ENCODE measurements around the gene TRAPPC2. TPM values are rescaled to one million over a fixed set of nuclear protein-coding genes. Genes with fewer than 3 reads are reported as not detected.
"Not testable (repeated sequence)": the region's sequence is repeated elsewhere in the genome, so short reads cannot be mapped to it uniquely, and the experiment has no call there.

Gene TRAPPC2
- total and polyA plus RNA-seq, 8 donors: 13.2 to 25.5 (median 20.3) TPM

- ATAC-seq: no peak
- intact Hi-C loops (cut with DNase I): no loop called here
- Histone ChIP-seq H3K4me3 (no peak overlapping the region), H3K27ac (no peak overlapping the region), H3K36me3 (no peaks in the 10 kb centered on the region), H3K4me1 (peaks cover 0 to 3% of the 10 kb centered on the region in 2 donors), H3K27me3 (no peaks in the 10 kb centered on the region), H3K9me3 (no peaks in the 10 kb centered on the region)
- no peak for DNase-seq
- no peak for TF ChIP-seq CTCF (IDR thresholded peaks at IDR 0.05)
Measured at GRCh38 chrX:13673016-13673415, 61.4 kb downstream of the TRAPPC2 start.

GRCh38 chrX:13670197-13670596 is 64.2 kb downstream of the TRAPPC2 start:
- DNase-seq (no peak), ATAC-seq (no peak)
- intact Hi-C loops (cut with DNase I): no loop called here
- Histone ChIP-seq H3K4me3 (no peak overlapping the region), H3K27me3 (no peaks in the 10 kb centered on the region), H3K36me3 (no peaks in the 10 kb centered on the region), H3K4me1 (peaks cover 0 to 3% of the 10 kb centered on the region in 2 donors), H3K27ac (no peak overlapping the region), H3K9me3 (no peaks in the 10 kb centered on the region)
- no peak for TF ChIP-seq CTCF (IDR thresholded peaks at IDR 0.05)

DNA sequence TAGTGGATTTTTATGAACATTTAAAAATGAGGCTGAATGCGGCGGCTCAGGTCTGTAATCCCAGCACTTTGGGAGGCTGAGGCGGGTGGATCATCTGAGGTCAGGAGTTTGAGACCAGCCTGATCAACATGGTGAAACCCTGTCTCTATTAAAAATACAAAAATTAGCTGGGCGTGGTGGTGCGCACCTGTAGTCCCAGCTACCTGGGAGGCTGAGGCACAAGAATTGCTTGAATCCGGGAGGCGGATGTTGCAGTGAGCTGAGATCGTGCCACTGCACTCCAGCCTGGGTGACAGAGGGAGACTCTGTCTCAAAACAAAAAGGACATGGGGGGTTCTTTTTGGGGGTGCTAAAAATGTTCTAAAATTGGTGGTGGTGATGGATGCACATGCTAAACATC is 64.7 kb downstream of the TRAPPC2 start:
- H3K36me3 ChIP-seq; H3K9me3 ChIP-seq; ATAC-seq; H3K27me3 ChIP-seq; intact Hi-C loops (cut with DNase I); H3K4me1 ChIP-seq; H3K4me3 ChIP-seq; DNase-seq: not testable (repeated sequence)
- H3K27ac ChIP-seq: peak overlapping the region; percentile 9 to 60

DNA sequence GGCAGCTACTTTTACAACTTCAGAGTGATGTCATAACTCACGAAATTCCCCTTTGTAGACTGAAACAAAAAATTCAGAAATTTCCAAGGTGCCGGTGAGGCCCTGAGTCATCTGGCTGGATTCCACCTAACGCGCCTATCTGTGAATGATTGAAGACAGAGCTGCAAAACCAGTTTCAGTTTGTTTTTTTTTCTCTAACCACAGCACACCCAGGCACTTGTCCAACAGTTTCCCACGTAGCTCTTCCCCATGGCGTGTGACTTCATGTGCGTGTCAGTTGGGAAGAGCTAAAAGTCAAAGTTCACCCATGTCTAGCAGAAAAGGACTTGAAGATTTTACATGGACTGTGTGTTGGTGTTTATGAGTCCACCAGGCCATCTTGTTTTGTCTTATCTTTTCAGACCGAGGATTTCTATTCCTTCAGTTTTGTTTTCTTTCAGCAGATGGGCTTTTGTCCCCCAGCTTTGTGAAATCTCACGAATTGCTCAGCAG is 65.1 kb downstream of the TRAPPC2 start:
- peak overlapping the region; percentile 9 to 60 for H3K27ac ChIP-seq
- DNase-seq: peak in 2 of 4 donors; percentile 67 to 70

DNA sequence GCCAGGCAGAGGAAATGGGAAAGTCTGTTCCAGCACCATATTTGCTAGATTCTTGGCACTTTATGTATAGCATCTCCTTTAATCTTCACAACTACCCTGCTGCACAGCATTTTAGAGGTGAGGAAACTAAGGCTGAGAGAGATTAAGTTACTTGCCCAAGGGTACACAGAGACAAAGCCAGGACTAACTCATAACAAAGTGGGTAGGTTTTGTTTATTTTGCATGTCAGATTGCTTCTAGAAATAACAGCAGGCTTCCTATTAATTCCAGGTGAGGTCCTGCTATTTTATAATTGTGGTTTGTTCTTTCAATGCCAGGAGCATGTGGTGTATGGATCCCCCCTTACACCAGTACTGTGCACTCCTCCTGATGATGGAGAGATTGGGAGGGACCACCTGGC is 66.5 kb downstream of the TRAPPC2 start:
- no peaks in the 10 kb centered on the region for H3K27me3 ChIP-seq
- intact Hi-C loops (cut with DNase I): no loop called here
- H3K36me3 ChIP-seq: no peaks in the 10 kb centered on the region
- no peak for TF ChIP-seq CTCF (IDR thresholded peaks at IDR 0.05)
- ATAC-seq: no peak
- peaks cover 0 to 9% of the 10 kb centered on the region in 2 donors for H3K4me1 ChIP-seq
- no peaks in the 10 kb centered on the region for H3K9me3 ChIP-seq
- H3K4me3 ChIP-seq: no peak overlapping the region
- H3K27ac ChIP-seq: no peak overlapping the region
- no peak for DNase-seq

More for the DNA sequence above, 65.1 kb downstream of the TRAPPC2 start:
- TF ChIP-seq CTCF (IDR thresholded peaks at IDR 0.05): no peak
- Histone ChIP-seq H3K4me1 (peaks cover 0 to 9% of the 10 kb centered on the region in 2 donors), H3K36me3 (no peaks in the 10 kb centered on the region), H3K4me3 (no peak overlapping the region), H3K27me3 (no peaks in the 10 kb centered on the region), H3K9me3 (no peaks in the 10 kb centered on the region)
- ATAC-seq: peak; percentile 83
- intact Hi-C loops (cut with DNase I): no loop called here

DNA sequence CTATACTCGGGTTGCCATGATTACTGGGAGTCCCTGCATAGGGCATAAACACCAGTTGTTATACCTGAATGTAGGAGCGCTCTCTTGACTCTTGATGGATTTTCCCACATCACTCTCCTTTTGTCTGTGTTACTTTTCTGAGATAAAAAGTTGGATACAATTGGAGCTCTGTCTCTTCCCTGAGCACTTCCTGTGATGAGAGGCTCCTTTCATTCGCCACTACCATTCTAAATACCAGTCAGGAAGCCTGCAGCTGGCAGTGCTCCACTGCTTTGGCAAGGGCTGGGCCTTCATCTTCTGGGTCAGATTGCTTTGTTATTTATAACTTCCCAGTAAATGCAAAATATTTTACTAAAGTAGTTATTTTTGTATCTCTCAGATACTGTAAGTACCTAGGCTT is 67.6 kb downstream of the TRAPPC2 start:
- intact Hi-C loops (cut with DNase I): no loop called here
- H3K27ac ChIP-seq: no peak overlapping the region

More for the DNA sequence above, 67.6 kb downstream of the TRAPPC2 start:
- no peaks in the 10 kb centered on the region for H3K9me3 ChIP-seq
- no peak for TF ChIP-seq CTCF (IDR thresholded peaks at IDR 0.05)
- DNase-seq (no peak), ATAC-seq (no peak)
- no peak overlapping the region for H3K4me3 ChIP-seq
- no peaks in the 10 kb centered on the region for H3K27me3 ChIP-seq
- peaks cover 0 to 9% of the 10 kb centered on the region in 2 donors for H3K4me1 ChIP-seq
- H3K36me3 ChIP-seq: no peaks in the 10 kb centered on the region
